Putamen (tissue), 1 donor: ENCODE results near the gene RPL21.
"Not testable (repeated sequence)": the region's sequence is repeated elsewhere in the genome, so short reads cannot be mapped to it uniquely, and the experiment has no call there.

Experiments used
- DNase-seq: peaks from one replicate; pipeline ENCODE4 v3.0.0-alpha.2; 2016; ENCODE audit warnings: low spot score

Gene RPL21

DNA sequence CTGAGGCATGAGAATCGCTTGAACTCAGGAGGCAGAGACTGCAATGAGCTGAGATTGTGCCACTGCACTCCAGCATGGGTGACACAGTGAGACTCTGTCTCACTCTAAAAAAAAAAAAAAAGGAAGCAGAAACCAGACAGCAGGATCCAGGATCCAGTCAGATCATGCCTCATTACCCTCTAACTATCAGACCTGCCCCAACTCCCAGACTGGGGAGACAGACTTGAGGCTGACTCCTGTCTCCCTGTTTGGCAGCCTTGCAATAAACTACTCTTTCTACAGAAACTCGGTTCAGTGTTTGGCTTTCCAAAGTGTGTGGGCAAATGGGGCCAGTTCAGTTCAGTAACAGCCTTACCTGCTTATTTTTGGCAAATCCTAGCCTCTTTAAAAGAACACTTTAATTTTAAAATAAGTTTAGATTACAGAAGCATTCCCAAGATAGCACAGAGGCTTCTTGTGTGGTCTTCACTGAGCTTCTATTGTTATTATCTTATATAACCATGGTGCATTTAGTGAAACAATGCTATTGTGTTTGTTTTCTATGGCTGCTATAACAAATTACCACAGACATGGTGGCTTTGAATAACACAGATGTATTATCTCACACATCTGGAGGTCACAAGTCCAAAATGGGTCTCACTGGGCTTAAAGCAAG is 37.8 kb downstream of the RPL21 start:
- peak; percentile 58 for DNase-seq

DNA sequence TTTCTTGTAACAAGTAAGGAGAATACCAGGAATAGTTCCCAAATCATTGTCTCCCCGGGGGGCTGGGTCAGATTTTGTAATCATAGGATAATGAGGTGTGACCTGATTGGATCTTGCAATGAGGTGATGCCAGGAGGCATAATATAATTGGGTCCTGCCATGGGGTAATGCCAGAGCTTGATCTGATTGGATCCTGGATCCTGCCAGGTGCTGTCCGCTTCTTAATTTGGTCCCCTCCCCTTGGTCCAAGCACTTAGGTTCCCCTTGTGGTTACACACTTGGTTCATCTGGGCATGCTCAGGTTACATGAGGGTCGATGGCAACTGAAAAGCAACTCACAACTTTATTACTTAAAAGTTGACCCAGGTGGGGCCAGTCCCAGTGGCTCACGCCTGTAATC is 39.4 kb downstream of the RPL21 start:
- no peak for DNase-seq

DNA sequence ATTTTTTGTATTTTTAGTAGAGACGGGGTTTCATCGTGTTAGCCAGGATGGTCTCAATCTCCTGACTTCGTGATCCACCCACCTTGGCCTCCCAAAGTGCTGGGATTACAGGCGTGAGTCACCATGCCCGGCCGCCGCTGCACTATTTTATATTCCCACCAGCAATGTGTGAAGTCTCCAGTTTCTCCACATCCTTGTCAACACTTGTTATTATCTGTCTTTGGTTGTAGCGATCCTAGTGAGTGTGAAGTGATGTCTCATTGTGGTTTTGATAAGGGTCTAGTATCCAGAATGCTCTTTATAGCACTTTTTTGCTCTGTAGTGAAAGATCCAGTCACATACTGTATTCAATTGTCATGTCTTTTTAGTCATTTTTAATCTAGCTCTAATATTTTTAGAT is 40.6 kb downstream of the RPL21 start:
- not testable (repeated sequence) for DNase-seq

DNA sequence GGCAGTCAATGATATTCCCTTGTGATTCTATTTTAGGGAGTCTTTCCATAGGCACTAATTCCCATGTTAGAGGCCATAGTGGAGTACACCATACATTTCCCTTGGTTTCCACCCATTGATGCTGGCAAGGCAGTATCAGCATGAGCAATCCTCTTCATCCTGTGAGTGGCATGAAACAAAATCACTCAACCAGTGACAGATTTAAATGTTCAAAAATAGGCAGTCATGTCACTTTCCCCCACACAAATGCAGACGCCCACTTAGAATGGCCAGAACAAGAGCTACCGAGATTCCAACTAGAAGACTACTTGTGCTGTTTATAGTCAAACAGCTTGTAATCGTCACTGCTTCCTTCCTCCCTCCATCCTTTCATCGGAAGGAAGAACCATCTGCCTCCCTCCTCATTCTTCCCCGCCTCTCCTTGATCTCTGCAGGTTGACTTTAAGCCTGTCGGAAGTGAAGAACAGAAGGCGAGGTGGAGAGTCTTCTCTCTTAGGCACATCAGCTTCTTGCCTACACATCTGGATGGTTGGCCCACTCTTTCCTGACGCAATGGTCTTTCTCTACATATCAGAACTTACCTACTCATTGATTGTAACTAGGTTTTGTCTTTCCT is 41.8 kb downstream of the RPL21 start:
- no peak for DNase-seq

DNA sequence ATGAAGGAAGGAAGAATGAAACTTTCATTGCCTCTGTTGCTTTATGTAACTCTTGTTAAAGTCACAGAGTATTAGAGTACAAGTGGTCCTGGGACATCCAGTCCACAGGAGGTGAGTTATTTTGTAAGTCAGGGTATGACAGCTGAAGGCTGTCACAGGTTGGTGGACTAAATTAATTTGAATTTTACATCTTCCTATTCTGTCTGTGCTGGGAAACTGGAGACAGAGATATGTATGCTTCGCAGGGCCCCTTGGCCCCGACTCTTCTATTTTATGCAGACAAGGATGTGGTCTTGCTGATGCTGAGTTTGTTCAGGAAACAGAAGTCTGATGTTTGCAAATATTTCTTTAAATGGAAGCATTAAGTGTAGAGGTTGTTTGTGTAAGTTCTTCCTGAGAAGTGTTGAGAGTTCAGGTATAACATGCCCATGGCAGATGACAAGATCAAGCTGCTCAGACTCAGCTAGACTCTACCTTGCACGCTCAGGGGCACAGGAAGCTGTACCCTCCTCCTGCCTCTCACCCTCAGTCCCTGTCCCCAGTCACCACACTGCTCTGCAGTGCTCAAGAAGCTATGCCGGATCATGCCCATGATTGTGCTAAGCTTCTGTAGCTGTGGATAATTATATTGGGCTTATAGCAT is 42.6 kb downstream of the RPL21 start:
- no peak for DNase-seq

DNA sequence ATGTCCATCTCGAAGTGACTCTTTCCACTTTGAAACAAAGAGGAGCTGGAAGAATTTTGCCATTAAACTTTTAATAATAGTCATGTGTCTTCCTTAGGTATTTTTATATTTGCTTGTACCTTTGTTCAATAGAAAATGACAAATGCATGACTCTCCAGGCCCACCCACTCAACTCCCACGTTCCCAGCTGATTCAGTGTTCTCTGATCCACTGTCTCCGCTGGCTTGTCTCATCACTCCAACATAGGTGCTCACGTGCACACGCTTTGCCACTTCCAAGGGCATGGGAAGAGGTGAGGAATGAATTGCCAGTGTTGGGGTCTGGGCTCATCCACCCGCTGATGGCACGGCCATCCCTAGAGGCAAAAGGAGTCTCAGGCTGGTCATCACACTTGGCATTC is 43.7 kb downstream of the RPL21 start:
- no peak for DNase-seq

DNA sequence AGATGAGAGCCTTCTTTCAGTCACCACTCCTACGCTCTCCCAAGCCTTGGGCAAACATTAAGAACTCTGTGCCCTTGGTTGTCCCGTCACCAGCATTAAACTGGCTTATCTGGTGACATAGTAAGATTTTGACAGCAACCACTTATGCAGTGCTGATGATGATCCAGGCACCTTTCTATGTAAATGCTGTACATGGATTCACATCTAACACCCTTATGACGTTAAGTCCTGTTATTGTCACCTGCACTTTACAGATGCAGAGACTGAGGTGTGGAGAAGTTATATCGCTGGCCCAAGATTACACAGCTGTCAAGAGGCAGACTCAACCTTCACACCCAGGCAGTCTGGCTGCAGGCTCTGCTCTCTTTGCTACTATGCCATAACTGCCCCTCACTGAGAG is 44.3 kb downstream of the RPL21 start:
- DNase-seq = no peak

DNA sequence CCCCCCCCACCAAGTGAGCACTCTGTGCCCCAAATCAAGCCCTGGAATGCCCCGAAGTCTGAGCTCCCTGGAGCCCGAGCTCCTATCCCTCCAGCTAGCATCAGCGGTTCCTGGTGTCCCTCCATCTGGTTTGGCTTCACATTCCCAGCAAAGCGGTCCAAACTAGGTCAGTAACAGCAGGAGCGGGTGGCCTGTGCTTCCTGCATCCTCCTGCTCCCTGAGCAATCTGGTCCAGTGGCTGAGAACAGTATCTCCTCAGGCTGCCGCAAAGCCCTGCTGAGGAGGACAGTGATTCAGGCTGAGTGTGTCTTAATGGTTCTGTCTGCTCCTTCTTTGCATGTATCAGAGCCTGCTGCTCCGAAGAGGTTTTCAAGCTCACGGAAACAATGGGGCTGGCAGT is 45.1 kb downstream of the RPL21 start:
- no peak for DNase-seq

DNA sequence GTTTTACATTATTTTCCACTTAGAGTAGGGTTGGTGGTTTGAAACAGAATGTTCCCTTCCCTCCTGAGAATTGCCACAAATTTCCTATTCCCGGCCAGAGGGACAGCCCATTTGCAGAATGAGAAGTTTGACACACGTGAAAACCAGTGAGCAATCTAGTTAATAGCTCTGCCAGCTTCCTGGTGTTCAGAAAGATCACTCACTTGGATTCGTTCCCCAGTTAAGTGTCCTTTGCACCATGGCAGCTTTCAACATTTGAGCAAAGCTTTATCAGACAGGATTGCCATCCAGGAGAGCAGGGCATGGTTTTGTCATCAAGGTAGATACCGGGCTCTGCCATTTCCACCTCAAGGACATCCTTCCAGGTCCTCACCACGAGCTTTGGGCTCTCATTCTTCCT is 47.5 kb downstream of the RPL21 start:
- DNase-seq = no peak

DNA sequence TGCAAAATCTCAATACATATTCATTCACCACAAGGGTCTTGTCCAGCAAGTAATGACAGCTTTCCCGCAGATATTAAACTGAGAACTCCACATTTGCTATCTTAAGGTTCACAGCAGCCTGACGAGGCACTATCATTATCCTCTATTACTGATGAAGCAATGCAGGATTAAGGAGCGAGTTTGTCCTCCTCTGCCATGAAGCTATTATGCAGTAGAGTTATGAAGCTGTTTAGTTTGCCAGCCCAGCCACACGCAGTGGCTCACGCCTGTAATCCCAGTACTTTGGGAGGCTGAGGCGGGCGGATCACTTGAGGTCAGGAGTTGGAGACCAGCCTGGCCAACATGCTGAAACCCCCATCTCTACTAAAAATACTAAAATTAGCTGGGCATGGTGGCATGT is 49.0 kb downstream of the RPL21 start:
- DNase-seq = not testable (repeated sequence)

DNA sequence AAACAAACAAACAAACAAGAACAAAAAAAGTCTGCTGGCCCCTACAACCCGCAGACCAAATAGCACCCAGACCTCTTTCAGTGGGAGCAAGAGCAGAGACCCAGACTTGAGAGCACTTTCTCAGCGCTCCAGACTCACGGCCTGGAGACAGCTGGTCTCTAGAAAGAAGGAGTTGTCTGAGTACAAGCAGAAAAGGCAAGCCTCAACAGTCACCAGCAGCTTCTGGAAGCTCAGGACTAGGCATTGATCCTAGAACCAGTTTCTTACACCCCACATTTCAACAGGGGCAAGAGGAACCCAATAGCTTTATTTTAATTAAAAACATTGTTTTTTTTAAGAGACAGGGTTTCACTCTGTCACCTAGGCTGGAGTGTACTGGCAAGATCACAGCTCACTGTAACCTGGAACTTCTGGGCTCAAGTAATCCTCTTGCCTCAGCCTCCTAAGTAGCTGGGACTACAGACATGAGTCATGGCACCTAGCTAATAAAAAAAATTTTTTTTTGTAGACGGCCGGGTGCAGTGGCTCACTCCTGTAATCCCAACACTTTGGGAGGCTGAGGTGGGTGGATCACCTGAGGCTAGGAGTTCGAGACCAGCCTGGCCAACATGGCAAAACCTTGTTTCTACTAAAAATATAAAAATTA is 49.7 kb downstream of the RPL21 start:
- DNase-seq = no peak

DNA sequence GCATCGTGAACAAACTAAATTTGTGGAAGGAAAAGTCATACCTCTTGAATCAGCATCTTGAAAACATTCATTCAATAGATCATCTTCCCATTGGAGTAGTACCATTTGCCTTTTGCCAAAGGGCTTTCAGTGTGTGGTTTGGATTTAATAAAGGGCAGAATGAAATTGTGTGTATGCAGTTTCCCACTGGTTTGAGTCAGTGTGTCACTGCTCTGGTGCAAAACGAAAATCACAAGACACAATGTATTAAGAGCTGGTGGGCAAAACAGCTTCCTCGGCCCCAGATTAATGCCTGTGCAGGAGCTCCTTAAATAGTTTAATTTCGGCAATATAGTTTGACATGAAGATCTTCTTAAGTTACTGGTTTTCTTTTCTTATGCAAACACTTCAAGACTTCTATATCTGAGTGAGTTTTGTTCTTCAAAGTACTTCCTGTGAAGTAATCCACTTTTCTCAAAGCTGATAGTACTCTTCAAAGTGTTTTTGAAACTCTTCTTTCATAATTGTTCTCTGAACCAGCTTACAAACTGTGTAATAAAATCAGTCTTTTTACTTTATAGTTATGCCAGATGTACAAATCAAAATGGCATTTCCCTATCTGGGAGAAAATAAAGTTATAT is 51.4 kb downstream of the RPL21 start:
- DNase-seq = no peak

DNA sequence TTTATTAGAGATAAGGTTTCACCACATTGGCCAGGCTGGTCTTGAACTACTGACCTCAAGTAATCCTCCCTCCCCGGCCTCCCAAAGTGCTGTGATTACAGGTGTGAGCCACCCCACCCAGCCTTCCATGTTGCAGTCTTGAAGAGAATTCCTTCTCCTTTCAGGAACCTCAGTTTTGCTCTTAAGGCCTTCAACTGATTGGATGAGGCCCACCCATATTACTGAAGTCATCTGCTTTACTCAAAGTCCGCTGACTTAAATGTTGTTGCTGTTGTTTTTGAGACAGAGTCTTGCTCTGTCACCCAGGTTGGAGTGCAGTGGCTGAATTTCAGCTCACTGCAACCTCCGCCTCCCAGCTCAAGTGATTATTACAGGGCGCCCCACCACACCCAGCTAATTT is 52.7 kb downstream of the RPL21 start:
- no peak for DNase-seq

DNA sequence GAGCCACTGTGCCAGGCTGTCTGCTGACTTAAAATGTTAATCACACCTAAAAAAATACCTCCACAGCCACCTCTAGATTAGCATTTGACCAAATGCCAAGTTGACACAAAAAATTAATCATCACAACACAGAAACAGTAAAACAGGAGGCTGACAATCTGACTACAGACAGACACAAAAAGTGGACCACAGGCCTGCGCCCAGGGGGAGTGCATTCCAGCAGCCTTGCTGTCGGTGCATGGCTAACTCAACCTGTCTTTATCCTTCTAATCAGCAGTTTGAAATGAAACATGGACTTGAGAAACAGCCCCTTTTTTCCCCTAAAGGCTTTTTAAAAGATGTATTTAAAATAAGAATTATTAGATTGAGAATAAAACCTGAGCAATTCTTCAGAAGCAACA is 53.3 kb downstream of the RPL21 start:
- DNase-seq = no peak
